IPS-NIHi7 (cell line): Measurements from ENCODE around the gene RUNX1.
"Not testable (repeated sequence)": the region's sequence is repeated elsewhere in the genome, so short reads cannot be mapped to it uniquely, and the experiment has no call there.

Experiments used
- DNase-seq: peaks from one replicate; pipeline ENCODE4 v3.0.0; 2012; ENCODE audit warnings: mixed read lengths; ENCODE audit errors: extremely low spot score

RUNX1 gene

DNA sequence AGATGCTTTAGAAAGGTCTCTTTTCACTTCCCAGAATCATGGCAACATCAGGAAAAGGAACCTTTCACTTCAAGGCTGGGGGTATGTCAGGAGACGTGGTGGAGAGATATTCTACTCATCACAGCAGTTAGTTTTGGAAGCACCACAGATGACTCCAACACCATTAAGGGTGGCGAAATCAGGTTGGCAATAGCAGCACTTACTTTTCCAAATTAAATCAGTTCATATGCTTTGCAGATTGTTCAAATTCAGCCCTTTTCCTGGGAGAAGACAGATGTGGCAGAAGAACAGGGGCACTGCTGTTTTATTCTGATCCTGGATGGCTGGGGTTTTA lies 79.0 kb downstream of the RUNX1 start:
- DNase-seq = no peak

DNA sequence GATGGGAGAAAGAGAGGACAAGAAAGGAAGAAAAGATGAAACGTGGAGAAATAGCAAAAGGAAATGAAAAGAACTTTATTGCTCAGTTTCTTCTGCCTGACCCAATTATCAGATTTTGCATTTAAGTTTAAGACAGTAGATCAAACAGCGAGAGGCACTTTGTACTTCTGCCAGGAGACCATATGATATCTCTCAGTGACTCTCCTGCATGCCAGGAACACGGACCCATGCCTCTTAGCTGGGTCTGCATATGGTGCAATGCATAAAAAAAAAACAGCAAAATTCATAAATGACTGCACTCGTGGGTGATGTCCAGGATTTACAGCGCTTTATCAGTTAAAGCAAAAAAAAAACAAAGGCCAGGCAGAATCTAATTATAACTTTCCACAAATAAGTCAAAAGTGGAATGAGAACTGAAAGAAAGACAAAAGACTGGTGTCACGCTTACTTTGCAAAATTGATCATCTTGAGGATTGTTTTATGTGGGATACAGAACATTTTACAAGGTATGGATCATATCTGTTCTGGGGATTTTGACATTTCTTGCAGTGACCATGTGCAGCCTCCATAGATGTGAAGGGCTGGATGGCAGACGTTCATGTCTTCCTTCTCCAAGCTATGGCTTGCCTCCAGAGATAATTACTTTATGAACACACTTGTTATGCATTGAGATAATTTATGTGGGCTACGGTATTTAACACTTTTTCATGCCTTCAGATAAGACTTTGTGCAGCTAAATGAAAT lies 79.5 kb downstream of the RUNX1 start:
- DNase-seq = no peak

DNA sequence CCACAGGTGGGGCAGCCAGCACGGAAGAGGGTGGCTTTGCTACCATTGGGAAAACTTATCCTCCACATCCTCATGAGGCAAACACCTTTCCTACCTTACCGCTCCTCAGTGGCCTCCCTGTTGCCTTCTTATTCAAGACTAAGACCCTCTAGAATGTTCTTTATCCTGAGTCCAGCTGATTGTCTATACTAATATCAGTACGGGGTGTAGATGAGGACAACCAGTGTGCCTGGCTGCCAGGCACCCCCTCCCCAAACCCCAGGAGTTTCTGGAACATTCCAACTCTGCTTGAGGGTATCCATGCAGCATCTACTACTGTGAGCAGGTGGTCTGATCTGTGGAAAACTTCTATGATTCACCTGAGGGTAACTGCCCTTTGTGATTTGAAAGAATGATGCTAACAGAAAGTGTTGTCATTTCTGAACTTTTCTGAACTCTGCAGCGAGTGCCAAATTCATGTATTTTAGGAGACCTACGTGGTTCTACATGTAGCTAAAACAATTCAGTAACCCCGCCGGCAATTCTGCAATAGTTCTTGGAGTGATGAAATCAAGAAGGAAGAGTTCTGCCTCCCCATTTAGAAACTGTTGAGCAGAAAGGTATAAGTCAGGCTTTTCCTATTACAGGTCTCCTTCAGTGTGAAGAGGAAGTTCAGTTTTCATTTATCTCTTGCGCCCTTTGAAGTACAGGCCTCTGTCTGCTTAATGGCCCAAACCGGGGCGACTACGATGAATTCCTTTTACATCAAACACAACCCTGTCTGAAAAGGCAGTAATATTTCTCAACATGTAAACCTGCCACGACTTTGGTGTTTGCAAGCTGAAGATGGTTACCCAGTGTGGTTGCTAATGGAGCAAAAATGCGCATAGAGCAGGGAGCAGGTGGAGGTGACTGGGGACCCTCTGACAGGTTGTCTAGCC lies 80.4 kb downstream of the RUNX1 start:
- no peak for DNase-seq

DNA sequence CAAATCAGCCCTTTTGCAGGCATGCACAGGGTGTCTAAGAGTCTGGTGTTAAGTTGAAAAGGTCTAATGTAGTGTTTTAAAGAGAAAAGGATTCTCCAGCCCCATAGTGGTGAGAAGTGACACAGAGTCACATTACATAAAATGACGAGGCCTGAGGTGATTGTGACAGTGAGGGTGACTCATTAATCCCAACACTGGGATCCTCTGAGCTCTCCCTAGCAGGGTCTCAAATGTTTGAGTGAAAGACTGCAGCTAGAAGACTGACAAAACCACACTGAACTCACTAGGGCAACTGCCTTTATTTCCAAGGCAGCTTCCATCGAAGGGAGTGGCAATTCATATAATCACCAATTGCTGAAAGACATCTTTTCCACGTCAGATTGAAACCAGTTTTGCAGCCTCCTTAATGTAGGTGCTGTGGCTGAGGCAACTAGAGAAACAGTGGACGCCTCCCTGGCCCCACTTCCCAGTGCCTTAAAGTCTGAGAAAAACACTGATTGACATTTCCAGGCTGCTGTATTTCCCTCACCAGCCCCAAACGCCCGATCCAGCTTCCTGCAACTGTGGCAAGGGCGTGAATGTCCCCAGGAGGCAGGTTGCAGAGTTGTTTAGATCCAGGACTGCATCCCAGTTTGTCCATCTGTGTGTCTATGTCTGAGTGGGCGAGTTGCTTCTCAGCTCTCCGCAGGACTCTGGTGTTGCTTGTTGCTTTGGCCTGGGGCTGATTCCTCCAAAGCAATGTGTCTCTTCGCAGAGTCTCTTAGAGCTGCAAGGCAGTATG lies 81.4 kb downstream of the RUNX1 start:
- DNase-seq = no peak

DNA sequence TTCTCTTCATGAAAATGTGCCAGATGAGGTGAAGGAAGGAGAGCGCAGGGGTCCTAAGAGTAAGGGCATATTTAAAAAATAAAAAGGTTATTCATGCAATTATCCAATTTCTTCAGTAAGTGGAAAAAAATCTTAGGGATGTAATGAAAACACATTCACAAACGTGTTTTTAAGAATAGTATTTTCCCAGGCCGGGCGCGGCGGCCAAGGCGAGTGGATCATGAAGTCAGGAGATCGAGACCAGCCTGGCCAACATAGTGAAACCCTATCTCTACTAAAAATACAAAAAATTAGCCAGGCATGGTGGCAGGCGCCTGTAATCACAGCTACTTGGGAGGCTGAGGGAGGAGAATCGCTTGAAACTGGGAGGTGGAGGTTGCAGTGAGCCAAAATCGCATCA lies 82.2 kb downstream of the RUNX1 start:
- DNase-seq = not testable (repeated sequence)

DNA sequence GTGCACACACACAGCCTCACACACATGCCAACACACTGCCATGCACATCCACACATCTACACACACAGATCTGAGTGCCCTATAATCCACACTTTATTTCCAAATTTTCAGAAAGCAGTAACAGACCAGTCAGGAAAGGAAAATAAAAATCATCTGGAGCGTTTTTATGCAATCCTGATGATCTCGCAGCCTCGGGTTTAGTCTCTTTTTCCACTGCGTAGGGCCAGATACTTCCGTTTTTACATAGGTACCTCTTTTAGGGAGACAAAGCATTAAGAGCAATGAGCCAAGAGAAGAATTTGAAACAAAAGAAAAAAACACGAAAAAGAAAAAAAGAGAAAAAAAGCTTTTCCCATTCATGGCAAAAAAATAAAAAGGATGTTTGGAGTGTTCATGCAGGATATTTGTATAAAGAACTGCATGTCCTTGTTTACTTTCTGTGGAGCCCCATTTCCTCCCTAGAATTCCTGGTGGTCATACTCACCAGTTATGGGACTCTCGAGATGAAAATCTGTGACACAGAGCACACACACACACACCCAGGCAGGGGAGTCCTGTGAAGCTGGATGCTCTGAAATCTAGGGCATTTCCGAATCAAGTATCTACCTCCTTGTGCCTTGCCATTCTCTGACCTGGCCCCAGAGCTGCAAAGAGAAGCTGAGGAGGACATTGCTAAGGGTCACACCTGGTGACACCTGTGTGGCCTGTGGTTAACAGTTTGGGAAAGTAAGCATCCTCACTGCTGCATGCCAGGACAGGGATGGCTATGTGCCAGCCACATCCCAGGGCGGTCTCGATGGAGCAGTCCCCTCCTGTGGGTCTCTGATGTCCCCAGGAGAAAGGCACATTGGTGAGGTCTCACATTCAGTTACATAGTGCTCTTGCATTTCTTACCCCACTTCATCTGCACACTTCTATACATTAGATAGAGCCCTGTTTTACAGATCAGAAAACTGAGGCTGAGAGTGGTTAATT lies 83.6 kb downstream of the RUNX1 start:
- no peak for DNase-seq

DNA sequence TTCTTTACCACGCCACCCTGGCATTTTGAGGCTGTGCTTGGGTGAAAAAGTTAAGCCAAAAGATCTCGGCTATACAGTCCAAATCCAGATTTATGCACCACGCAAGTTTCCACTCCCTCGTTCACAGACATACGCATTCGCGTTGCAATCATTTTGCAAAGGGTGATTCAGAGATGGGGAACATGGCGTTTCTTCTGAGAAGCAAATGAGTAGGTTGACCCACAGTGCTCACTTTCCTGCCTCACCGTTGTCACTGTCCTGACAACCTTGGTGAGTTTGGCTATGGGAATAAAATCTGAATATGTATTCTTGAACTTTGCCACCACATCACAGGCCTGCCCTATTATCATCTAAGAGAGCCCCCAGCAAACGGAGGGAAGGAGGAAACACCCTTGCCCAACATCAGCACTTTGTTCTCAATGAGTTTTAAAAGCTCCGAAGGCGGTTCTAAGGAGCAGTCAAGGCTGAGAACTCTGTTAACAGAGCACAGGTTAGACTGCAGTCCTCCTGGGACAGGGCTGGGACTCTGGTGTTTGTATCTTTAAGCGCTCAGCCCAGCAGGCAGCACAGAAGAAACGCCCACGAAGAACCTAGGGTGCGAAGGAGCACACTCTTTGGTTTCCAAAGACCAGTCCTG lies 86.4 kb downstream of the RUNX1 start:
- no peak for DNase-seq

DNA sequence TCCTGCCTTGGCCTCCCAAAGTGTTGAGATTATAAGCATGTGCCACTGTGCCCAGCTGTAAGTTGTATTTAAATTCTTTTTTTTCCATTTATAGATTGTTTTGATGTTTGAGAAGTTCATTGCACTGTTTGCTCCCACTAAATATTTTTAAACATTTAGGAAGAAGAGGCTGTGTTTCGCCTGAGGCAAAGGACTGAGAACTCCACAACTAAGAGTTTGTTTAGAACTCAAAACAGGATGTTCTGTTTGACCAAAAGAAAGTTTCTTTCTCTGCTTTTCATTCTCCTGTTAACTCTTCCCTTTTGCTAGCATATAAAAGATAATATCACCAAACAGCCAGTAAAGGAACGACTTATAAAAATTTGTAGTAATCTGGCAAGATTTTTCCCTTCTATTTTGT lies 87.0 kb downstream of the RUNX1 start:
- no peak for DNase-seq

DNA sequence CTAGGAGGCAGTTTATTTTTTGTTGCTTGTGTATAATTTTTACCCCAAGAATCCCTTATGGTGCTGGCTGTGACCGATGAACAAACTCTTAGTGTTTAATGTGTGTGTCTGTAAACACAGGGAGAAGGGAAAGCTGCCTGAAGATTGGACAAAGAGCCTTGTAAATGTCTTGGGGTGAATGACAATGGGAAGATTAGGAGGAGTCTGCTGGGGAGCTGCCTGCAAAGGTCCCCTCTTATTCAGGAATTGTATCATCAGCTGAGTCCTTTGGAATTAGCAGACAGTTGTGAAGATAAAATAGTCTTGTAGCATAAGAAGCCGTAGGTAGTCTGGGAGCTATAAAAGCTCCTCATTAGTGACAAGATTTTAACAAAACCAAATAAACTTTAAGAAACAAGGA lies 88.4 kb downstream of the RUNX1 start:
- no peak for DNase-seq

DNA sequence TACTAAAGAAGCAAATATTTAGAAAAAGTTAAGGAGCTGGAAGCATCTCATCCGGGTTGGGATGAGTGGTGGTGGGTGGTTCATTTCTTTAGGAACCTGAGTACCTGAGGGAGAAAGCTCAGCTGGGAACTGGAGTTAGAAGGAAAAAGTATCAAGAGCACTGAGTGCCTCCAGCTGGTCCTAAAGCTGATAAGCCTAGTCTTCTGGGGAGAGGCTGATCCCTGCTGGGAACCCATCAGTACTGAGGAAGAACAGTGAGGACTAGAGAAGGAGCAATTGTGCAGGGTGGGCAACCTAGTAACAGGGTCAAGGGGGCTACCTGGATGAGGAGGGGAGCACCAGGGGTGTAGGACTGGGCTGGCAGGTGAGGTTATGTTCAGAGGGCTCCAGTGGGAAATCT lies 89.5 kb downstream of the RUNX1 start:
- DNase-seq = no peak

DNA sequence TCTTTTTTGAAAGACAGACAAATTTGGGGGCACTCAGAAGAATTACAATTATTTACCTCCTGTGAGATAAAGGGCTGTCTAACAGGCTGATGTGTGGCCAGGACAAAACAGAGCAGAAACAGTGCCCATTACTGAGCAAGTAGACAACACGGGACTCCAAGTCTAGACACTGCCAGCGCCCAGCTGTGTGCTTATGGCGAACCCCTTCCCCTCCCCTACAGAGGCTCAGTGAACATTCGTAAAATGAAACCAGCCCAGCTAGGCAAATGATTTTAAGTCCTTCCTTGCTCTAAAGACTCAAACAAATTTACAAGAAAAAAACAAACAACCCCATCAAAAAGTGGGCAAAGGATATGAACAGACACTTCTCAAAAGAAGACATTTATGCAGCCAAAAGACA lies 91.1 kb downstream of the RUNX1 start:
- DNase-seq = no peak

DNA sequence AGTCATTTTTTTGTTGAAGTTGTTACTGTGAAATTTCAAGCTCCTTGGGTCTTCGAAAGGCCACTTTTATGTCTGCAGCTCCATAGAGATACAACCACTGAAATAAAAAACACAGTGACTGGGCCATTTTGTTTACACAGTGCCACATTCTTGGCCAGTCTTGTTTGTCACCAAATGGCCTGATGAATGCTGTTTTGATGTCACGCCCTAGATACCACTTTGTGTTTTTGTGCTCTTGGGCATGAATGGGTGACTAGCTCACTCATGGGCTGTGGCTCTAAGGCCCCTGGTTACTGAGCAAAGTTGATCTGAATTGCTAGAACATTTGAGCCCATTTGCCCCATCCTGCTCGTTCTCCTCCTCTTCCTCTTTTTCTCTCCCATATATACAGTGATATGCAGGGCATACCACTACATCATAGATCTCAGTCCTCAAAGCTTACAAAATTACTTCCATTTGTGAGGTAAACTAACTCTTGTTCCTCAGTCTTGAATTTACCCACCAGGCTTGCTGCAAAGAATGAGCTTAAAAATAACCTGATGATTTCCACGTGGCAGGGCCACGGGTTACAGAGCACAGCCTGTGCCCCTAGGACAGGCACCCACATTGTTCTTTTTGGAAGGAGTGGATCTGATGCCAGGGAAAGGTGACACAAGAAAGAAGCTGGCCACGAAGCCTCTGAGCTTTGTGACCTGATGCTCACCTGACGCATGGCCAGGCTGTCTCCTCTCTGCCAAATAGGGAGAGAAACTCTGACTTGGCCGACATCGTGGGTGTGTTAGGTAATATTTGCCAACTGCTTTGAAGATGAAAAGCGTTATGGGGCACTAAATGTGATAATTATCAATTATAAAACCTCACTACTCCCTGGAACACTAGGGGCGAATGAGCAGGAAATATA lies 92.4 kb downstream of the RUNX1 start:
- no peak for DNase-seq

DNA sequence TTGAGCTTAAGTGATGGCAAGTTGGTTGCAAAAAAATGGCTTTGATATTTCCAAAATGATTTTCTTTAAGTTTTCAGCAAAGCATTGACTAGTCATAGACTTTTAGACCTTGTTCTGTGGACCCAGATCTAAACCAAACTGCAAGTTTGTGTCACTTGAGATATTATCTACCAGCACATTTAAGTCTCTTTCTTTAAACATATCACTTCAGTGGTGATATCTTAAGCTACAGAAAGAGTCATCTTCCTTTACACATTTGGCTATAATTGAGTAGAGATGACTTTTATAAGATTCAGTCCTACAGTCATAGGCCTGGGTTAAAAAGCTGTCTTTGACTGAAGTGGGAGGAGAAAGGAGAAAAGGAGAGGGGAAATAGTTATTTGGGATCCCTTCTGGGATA lies 95.2 kb downstream of the RUNX1 start:
- DNase-seq = no peak

DNA sequence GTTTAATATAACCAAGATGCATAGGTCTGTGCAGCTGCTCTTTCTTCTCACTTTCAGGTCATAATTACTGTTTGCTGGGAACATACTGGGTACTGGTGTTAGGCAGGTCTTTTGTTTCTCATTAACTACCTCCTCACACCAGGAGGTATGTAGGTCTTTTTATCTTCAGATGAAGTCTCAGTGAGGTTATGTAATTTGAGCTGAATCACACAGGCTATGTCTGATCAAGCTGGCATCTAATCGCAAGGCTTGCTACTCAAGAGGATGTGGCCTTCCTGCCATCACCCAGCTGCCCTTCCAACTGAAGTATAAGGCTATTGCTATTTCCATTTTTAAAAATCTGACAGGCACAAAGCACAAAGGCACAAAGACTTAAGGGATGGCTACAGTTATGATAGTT lies 96.4 kb downstream of the RUNX1 start:
- DNase-seq = no peak

DNA sequence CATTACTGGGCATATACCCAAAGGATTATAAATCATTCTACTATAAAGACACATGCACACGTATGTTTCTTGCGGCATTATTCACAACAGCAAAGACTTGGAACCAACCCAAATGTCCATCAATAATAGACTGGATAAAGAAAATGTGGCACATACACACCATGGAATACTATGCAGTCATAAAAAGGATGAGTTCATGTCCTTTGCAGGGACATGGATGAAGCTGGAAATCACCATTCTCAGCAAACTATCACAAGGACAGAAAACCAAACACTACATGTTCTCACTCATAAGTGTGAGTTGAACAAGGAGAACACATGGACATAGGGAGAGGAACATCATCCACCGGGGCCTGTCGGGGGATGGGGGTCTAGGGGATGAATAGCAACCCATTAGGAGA lies 97.2 kb downstream of the RUNX1 start:
- DNase-seq = not testable (repeated sequence)

DNA sequence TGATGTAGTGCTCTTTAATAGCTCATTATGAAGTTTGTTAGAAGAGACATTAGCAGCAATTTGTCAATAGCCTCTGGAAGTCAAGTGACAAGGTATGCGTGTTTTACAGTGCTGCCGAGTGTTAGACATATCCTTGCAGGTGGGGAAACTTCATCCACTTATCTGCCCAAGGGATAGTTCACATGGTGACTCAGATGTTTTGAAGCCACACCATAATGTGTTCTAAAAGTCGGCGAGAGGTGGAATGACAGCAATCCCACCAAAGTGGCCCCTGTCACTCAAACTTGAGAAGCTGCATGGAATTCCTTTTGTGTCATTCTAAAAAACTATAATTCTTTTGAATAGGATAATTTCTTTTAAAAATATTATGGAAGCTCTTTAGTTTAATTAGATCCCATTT lies 98.1 kb downstream of the RUNX1 start:
- no peak for DNase-seq

DNA sequence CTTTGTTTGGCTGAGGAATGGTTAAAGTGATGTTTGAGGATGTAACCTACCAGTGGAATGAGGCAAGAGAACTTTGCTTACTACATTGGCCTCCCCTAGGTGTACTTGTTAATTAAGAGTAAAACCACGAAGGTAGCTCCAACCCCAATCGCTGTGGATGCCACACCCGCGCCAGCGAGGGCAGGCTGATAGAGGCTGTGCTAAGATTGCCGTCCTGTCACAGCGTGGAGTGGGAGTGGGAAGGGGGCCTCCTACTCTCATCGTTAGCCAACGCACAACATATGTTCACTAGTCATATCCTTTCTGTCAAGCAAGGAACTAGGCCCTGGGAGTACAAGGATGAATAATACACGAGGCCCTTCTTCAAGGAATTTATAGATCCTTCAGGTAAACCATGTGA lies 99.6 kb downstream of the RUNX1 start:
- DNase-seq = no peak

DNA sequence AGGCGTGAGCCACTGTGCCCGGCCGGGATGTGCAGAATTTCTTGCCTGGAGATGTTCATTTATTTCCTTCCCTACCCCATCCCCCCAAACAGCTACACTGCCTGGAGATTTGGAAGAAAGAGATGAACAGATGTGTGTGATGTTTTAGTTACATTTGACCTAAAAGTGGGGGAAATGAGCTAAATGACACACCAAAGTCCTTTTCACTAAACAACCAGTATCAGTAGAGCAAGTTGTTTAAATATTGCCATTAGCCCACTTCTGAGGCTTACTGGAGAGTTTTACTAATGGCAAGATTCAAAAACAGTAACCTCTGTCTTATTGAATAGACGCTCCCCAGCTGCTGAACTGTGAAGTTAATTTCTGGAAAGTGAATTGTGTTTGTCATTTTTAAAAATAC lies 100.1 kb downstream of the RUNX1 start:
- no peak for DNase-seq

DNA sequence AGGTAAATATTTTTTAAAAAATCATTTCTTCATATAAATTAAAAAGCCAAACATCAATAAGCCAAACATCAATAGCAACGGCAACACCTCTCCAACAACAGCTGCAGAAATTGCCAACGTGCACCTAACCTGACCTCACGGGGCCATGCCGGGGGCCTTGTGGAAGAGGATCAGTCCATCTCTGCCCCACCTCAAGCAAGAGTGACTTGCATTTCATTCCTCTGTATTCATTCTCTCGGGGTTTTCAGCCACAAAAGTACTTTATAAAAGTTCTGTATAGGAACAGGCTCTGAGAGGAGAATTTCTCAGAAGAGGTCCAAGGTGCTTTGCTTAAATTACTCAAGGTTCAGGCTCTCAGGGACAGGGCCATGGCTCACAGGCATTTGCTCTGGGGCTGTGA lies 100.9 kb downstream of the RUNX1 start:
- no peak for DNase-seq
